ENCODE data around the gene GPR180. TPM values are rescaled to one million over a fixed set of nuclear protein-coding genes. Genes with fewer than 3 reads are reported as not detected.

The GPR180 gene
- total RNA-seq = 4.4 and 7.2 TPM in 2 replicates

GRCh38 chr13:94601446-94602431 is at the start of gene GPR180:
Gene GPR180 (plus strand): TSS chr13:94601857. CDS start chr13:94601928, 71 bp downstream.

DNA sequence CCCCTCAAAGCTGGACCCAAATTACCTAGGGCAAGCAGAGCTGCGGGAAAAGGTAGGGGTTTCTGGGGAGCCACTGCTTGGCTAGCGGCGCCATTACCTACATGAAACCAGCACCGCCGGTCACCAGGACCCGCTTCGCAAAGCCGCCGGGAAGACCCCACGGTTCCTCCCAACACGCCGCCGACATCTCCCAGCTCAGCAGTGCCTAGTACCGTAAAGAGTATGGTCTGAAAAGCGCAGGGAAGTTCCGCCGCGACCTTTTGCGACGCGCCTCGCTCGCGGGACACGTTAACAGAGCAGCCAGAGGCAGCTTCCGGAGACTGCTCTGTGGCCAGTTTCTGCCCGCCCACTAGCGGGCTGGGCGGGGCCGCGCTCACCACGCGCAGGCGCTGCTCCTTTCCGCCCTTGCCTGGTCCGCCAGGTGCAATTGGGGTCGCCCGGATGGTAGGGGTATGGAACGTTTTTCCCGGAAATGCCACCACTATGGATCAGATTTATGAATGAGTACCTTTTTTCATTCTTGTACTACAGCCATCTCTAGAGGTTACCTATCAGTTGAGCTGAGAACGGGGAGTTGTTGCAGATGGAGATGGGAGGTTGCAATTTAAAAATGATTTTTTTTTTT is 5.6 kb upstream of the GPR180 start, which contains the start of gene TGDS:
Gene TGDS (minus strand): TSS at position 203 of the 625 bp plus-strand sequence. CDS start 16 bp downstream, at position 187.

Other genes with a start within 250 kb of the GPR180 start
- under 0.01 and 0.25 TPM in 2 replicates for gene DCT, start 122.2 kb upstream of the GPR180 start, total RNA-seq
- 6.7 and 12.1 TPM in 2 replicates for gene TGDS, start 5.7 kb upstream of the GPR180 start, total RNA-seq
- not detected in 2 replicates for gene SOX21, start 110.7 kb downstream of the GPR180 start, total RNA-seq

Measured in mesangial cell (primary cell).